Epidermal melanocyte (primary cell): ENCODE results near the gene NDUFB11.

ENCODE experiments used
- DNase-seq: peaks from one replicate; pipeline ENCODE4 v3.0.0; 2011; ENCODE audit warnings: low spot score; ENCODE audit not compliant: insufficient read length

NDUFB11 gene

DNA sequence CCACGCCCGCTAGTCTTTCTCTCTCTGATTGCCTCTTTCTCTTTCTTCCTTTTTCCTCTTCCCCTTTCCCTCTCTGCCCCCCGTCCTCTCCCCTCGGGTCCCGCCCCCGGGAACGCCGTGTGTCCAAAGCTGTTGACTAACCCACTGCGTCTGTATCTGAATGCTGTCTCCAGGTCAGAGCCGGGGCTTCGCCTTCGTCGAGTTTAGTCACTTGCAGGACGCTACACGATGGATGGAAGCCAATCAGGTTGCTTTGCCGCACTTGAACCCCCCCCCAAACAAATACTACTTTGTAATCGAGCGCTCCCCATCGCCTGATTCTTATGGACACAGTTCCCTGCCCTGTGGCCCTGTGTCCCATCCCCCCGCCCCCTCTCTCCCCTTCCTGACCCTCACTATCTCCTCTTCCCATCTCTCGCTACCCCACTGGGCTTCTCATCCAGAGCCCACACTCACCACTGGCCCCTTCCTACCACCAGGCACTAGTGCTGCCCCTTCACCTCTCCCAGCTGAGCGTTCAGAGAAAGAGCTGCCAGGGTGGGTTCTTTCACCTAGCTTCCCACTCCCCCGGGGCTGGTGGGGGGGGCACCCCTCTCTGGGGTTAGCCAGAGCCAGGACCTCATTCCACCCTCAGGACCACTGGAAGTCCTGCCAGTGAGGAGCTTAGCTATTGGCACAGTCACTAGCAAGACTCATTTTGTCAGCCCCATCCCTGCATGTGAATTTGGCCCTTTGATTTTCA lies 30.5 kb upstream of the NDUFB11 start:
- DNase-seq, result no peak

DNA sequence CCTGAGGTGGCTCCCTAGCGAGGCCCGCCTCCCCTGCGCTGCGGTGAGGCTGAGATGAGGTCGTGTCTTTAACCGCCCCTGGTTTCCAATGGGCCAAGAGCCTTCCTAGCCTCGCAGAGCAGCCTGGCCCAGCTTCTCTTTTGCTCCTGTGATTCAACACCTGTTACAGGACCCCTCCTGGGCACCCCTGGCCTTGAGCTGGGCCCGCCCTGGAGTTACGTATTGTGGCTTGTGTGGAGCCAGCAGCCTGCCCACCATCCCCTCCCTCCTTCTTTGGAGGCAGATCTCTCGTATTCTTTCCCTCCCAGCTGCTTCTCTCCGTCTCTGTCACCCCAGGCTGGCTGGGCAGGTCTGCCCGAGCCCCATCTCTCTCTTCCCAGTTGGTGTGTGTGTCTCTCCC lies 29.9 kb upstream of the NDUFB11 start:
- no peak for DNase-seq

DNA sequence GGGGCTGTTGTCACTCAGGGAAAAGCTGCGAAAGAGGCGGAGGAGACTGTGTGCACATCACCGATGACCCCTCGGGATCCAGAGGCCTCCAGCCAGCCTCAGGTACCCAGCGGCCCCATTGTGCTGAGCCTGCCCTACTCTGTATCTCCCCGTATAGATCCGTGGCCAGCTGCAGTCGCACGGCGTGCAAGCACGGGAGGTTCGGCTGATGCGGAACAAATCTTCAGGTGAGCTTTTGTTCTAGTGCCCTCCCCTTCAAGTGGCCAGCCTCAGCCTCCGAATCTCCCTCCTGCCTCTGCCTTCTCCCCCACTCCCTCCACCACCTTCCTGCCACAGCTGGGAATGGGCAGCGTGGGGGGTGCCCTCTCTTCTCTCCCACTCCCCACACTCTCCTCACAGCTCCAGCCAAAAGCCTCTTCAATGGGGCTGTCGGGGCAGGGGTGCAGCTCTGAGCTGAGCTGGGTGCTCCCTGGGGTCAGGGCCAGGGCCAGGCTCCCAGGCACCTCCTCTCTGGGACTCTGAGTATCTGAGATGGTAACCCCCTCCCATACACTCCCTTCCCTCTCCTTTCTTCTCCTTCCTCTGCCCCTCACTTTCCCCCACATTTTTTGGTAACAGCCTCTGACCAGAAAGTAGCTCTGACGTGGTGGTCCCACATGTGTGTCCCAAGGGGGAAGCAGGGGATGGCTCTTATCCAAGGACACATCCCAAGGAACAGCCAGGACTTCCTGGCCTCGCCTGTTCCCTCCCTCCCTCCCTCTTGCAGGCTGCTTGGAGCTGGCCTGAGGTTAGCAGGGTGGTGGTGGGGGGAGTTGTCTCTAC lies 28.7 kb upstream of the NDUFB11 start:
- no peak for DNase-seq

DNA sequence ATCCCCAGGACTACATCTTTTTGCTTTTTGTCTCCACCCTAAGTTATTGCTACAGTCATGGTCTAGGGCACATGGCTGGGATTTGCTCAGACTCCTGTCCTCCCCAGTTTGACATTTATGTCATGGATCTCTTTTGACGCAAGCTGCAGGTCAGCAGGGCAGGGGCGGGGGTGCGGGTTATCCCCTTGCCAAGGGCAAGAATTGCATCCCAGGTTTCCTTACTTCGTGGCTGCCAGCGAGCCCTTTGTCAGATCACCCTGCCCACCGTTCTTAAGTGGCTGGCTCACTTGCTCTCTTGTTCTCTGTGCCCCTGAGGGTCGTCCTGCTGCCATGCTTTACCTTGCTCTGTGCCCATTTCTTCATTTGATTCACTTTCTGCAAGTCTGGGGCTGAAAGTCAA lies 28.0 kb upstream of the NDUFB11 start:
- no peak for DNase-seq

DNA sequence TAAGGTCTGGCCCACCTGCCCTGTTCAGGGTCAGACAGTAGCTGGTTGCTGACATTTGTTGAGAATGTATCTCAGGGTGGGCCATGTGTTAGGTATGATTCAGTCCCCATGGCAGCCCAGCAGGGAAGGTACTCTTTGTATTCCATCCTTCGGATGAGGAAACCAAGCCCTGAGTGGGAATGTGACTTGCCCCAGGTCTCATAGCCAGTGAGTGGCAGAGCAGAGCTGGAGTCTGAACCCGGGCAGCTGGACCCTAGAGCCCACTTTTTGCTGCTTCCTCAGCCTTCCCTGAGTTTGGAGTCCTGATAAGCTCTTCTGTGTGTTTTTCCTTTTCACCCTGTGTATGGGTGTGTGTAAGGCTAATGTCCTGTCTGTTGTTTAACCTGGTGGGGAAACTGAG lies 27.5 kb upstream of the NDUFB11 start:
- no peak for DNase-seq

DNA sequence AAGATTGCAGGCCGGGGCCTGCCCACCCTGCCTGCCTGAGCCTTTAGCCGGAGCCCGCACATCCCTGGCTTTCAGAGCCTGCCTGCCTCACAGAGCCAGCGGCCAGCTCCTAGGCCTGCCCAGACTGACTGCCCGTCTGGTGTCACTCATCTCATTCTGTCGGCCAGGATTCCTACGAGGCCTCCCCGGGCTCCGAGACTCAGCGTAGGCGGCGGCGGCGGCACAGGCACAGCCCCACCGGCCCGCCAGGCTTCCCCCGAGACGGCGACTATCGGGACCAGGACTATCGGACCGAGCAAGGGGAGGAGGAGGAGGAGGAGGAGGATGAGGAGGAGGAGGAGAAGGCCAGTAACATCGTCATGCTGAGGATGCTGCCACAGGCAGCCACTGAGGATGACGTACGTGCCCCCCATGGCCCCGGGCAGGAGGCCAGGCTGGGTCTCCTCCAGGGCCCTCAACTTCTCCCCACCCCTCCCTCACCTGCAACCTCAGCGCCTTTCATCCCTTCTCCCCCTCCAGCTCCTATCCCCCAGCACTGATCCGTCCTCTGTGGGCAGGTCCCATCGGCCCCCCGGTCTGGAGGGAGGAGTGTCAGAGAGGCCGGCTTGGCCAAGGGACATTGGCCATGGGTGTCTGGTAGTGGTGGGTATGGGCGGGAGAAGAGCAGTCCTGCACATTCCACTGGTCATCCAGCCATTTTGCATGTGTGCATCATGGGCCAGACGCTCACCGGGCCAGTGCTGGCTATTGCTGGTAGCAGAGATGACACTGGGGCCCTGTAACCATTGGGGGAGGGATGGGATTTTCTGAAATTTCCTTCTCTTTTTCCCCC lies 26.6 kb upstream of the NDUFB11 start:
- no peak for DNase-seq

DNA sequence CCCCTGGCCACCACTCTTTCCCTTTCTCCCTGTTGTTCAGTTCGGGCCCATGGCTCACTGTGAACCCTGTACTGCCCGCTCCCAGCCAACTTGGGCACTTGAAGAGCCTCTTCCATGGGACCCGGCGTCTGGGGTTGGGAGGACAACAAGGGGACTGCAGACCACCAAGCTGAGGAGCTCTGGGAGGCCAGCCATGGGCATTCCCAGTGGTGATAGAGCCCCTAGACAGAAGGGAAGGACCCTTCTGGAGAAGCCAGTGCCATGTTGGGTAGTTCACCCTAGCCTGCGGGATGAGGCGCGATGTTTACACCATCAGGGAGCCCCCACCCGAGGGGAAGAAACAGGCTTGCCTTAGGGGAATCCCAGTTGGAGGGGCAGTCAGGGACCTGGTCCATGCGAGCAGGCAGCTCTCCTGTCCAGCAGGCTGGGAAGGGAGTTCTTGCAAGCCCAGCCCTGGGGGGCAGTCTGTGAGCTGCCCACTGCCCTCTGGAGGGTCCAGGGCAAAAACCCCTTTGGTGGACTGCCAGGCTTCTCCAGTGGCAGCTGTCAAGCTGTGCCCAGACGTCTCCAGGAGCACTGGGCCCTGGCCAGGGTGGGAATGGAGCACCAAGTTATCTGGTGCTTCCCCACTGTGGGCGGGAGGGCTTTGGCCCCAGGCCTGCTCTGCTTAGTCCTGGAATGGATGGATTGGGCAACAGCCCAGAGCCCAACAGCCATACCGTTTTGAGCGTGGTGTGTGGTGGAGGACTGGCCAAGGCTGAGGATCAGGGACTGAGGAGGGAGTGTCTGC lies 25.4 kb upstream of the NDUFB11 start:
- no peak for DNase-seq

DNA sequence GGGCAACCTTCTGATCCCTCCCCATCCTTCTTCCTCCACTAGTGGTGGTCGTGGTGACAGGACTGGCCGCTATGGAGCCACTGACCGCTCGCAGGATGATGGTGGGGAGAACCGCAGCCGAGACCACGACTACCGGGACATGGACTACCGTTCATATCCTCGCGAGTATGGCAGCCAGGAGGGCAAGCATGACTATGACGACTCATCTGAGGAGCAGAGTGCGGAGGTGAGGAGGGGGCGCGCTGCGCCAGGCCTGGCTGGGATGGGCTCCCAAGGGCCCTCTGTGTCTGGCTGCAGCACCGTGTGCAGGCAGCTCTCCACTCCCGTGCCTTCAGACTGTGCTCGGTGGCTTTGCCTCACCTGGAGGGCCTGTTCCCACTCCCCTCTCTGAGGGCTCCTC lies 24.8 kb upstream of the NDUFB11 start:
- no peak for DNase-seq

DNA sequence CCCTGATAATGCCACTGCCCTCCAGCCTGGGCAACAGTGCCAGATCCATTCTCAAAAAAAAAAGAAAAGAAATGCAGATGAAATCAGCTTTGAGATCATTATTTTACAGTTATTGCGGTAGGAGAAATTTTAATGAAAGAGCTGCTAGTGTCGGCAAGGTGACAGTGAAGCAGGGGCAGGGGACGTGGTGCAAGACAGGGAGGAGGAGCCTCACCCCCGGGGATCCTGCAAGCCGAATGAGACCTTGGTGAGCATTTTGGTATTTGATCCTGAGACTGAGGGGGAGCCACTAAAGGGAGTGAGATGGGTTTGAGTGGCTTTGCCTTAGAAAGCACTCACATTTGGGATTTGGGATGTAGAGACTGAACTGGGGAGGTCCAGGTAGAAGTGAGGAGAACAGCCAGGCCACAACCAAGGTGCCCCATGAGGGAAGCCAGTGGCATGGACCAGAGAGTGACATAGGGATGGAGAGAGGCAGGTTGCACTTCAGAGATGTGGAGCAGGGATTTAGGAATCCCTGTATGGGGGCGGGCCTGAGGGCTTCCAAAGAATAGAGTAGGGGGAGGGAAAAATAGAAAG lies 24.1 kb upstream of the NDUFB11 start:
- DNase-seq, result no peak

DNA sequence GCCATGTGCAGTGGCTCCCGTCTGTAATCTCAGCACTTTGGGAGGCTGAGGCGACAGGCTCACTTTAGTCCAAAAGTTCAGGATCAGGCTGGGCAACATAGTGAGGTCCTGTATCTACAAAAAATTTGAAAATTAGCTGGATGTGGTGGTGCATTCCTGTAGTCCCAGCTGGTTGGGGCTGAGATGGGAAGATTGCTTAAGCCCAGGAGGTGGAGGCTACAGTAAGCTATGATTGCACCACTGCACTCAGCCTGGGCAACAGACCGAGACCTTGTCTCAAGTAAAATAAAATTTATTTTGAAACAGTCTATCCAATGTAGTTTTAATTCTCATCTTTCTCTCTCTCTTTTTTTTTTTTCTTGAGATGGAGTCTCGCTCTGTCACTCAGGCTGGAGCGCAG lies 21.6 kb upstream of the NDUFB11 start:
- DNase-seq, result no peak

DNA sequence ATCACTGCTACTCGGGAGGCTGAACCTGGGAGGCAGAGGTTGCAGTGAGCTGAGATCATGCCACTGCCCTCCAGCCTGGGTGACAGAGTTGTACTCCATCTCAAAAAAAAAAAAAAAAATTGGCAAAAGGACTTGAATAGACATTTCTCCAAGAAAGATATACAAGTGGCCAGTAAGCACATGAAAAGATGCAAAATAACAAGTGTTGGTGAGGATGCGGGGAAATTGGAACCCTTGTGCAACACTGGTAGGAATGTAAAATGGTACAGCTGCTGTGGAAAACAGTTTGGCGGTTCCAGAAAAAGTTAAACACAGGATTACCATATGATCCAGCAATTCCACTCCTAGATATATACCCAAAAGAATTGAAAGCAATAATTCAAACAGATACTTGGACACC lies 19.9 kb upstream of the NDUFB11 start:
- DNase-seq, result no peak

DNA sequence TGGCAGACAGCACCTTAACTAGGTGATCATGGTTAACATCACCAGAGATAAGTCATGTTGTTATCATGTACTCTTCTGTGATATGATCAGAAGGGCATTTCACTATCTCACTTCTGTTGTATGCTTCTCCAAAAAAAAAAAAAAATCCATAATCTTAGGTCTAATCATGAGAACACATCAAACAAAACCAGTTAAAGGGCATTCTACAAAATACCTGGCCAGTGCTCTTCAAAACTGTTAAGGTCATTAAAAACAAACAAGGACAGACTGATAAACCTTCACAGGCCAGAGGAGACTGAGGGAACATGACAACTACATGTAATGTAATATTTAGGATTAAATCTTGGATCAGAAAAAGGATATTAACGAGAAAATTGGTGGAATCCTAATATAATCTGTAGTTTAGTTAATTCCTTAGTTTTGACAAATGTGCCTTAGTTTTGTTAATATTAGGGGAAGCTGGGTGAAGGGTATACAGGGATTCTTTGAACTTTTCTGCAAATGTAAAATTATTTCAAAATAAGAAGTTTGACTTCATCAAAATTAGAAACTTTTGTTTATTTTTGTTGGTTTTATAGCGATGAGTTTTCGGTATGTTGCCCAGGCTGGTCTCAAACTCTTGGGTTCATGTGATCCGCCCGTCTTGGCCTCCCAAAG lies 18.6 kb upstream of the NDUFB11 start:
- DNase-seq, result no peak

DNA sequence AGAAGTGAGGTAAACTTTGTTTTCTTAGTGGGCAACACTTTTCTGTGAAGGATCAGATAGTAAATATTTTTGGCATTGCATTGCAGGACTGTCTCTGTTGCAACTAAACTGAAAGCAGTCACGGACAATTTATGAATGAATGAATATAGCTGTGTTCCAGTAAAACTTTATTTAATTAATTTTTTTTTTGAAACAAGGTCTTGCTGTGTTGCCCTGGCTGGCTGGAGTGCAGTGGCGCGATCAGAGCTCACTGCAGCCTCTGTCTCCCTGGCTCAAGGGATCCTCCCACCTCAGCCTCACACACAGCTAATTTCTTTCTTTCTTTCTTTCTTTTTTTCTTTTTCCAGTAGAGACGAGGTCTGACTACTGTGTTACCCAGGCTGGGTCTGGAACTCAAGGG lies 16.3 kb upstream of the NDUFB11 start:
- DNase-seq, result no peak

DNA sequence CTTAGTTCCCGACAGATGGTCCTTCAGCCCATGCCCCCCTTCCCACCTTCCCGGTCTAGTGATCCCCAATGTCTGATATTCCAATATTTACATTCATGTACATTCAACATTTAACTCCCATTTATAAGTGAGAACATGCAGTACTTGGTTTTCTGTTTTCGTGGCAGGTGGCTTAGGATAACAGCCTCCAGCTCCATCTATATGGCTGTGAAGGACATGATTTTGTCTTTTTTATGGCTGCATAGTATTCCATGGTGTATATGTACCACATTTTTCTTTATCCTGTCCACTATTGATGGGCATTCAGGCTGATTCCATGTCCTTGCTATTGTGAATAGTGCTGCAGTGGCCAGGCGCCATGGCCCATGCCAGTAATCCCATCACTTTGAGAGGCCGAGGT lies 14.3 kb upstream of the NDUFB11 start:
- DNase-seq, result no peak

DNA sequence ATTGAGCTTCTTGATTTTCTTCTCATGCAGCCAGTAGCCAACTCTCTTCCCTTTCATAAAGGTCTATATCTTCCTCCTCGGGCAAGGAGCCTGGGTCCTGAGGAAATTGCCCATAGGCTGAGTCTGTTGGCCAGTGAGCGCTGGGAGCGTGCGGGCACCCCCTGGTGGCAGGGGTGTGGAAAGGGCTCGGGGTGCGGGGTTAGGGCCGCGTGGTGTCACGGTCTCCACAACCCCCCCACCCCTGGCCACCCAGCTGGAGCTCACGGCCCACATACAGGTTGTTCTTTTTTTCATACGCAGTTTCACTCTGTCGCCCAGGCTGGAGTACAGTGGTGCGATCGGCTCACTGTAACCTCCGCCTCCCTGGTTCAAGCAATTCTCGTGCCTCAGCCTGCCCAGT lies 13.6 kb upstream of the NDUFB11 start:
- no peak for DNase-seq

DNA sequence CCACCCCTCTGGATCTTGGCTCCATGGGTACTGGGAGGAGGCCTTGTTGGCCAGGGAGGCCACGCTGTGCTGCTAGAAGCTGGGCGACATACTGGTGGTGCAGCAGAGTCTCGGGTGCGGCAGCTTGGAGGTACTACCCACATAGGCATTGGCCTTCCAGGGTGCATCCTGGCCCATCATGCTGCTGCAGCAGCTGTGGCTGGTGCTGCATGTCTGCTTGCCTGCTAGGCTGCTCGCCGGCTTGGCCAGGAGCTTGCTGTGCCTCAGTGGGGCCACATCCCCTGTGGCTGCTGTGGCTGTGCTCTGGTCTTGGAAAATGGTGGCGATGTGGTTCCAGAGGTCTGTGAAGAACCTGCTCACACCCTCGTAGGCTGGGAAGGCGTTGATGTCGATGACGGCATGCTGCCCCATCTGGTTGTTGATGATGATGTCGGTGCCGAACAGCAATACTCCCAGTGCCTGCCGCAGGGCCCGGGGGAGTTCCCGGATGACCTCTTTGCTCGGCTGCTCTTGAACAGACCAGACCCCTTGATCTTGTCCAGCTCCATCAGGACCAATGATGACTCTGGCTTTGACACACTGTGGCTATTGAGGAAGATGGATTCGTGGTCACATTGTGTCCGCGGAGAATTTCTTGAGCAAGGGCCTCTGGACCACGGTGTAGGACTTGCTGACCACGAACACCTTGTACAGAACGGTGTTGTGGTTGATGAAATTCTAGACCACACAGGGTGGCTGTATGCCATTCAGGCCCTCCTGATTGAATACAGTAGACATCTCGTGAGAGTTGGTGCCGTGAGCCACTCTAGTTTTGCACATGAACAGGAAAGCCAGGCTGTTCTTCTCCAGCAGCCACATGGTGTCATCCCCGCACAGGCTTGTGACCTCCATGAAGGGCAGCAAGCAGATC lies 12.4 kb upstream of the NDUFB11 start:
- no peak for DNase-seq

DNA sequence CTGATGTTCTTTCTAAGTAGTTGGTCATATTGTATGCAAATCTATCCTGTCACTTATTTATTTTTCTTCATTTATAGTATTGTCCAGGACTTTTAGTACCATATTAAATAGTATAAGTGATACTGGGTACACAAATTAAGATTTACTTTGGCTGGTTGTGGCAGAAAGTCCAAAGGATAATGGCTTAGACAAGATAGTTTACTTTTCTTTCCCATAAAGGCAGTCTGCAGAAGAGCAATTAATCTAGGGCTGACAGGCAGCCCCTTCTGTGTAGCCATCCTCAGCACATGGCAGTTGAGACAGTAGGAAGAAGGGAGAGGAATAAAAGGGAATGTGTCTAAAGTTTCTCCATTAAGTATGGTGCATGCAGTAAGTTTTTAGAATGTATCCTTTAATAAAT lies 6.9 kb upstream of the NDUFB11 start:
- DNase-seq, result no peak

DNA sequence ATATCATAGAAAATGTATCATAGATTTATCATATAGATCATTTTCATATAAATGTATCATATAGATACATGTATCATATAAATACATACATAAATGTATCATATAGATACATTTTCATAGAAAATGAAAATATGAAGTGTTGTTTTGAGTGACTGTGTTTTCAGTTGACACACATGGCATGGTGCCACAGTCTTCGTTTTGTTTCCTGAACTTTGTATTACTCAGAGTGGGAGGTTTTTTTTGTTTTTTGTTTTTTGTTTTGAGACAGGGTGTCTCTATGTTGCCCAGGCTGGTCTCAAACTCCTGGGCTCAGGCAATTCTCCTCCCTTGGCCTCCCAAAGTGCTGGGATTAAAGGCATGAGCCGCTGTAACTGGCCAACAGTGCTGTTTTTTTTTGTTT lies 4.4 kb upstream of the NDUFB11 start:
- DNase-seq, result no peak
